ENCODE results near the gene IL15.
"Not testable (repeated sequence)": the region's sequence is repeated elsewhere in the genome, so short reads cannot be mapped to it uniquely, and the experiment has no call there.

IL15 gene

GRCh38 chr4:141647966-141648365 lies 11.6 kb downstream of the IL15 start:
- DNase-seq (ENCODE audit: low read depth): no peak

GRCh38 chr4:141652161-141652778 lies 15.9 kb downstream of the IL15 start:
- no peak for DNase-seq (ENCODE audit: low read depth)

GRCh38 chr4:141654098-141654497 lies 17.7 kb downstream of the IL15 start:
- no peak for DNase-seq (ENCODE audit: low read depth)

- no peak for DNase-seq (ENCODE audit: low read depth)
Measured at GRCh38 chr4:141656031-141656430, 19.6 kb downstream of the IL15 start.

GRCh38 chr4:141657550-141658250 lies 21.3 kb downstream of the IL15 start:
- no peak for DNase-seq (ENCODE audit: low read depth)

GRCh38 chr4:141658309-141658708 lies 21.9 kb downstream of the IL15 start:
- DNase-seq (ENCODE audit: low read depth): no peak

- no peak for DNase-seq (ENCODE audit: low read depth)
Measured at GRCh38 chr4:141659539-141659938, 23.2 kb downstream of the IL15 start.

- no peak for DNase-seq (ENCODE audit: low read depth)
Measured at GRCh38 chr4:141660880-141661279, 24.5 kb downstream of the IL15 start.

- no peak for DNase-seq (ENCODE audit: low read depth)
Measured at GRCh38 chr4:141668200-141668910, 32.0 kb downstream of the IL15 start.

GRCh38 chr4:141669501-141669900 lies 33.1 kb downstream of the IL15 start:
- no peak for DNase-seq (ENCODE audit: low read depth)

GRCh38 chr4:141675384-141675783 lies 39.0 kb downstream of the IL15 start:
- DNase-seq (ENCODE audit: low read depth): no peak

- no peak for DNase-seq (ENCODE audit: low read depth)
Measured at GRCh38 chr4:141676087-141676670, 39.8 kb downstream of the IL15 start.

- DNase-seq (ENCODE audit: low read depth): no peak
Measured at GRCh38 chr4:141680060-141680459, 43.7 kb downstream of the IL15 start.

GRCh38 chr4:141684785-141685184 lies 48.4 kb downstream of the IL15 start:
- no peak for DNase-seq (ENCODE audit: low read depth)

- DNase-seq (ENCODE audit: low read depth): no peak
Measured at GRCh38 chr4:141686146-141686775, 49.9 kb downstream of the IL15 start.

- DNase-seq (ENCODE audit: low read depth): no peak
Measured at GRCh38 chr4:141686879-141687278, 50.5 kb downstream of the IL15 start.

GRCh38 chr4:141689726-141690296 lies 53.4 kb downstream of the IL15 start:
- DNase-seq (ENCODE audit: low read depth): not testable (repeated sequence)

GRCh38 chr4:141691247-141691646 lies 54.9 kb downstream of the IL15 start:
- DNase-seq (ENCODE audit: low read depth): not testable (repeated sequence)

GRCh38 chr4:141692081-141692480 lies 55.7 kb downstream of the IL15 start:
- DNase-seq (ENCODE audit: low read depth): no peak

- no peak for DNase-seq (ENCODE audit: low read depth)
Measured at GRCh38 chr4:141697116-141697515, 60.7 kb downstream of the IL15 start.

GRCh38 chr4:141702472-141703182 lies 66.2 kb downstream of the IL15 start:
- no peak for DNase-seq (ENCODE audit: low read depth)
